Nephron (organoid): Measurements from ENCODE around the gene HEATR5A.
"Not testable (repeated sequence)": the region's sequence is repeated elsewhere in the genome, so short reads cannot be mapped to it uniquely, and the experiment has no call there.

Source experiments
- H3K27ac Mint-ChIP-seq, 3 experiments: 2 replicates each; pipeline ENCODE4 v1.8.0; 2020; ENCODE audit warnings: mixed read lengths in 3 of 3, mild to moderate bottlenecking in 2 of 3, moderate library complexity in 1 of 3
- H3K27me3 Mint-ChIP-seq: 2 replicates; pipeline ENCODE4 v1.8.0; 2021; ENCODE audit warnings: low read depth, mild to moderate bottlenecking, moderate library complexity, mixed read lengths
- H3K36me3 Mint-ChIP-seq: 2 replicates; pipeline ENCODE4 v1.8.0; 2020; ENCODE audit warnings: low read depth, mixed read lengths
- H3K4me1 Mint-ChIP-seq: 2 replicates; pipeline ENCODE4 v1.8.0; 2020; ENCODE audit warnings: mixed read lengths
- H3K4me3 Mint-ChIP-seq, 3 experiments: 2 replicates each; pipeline ENCODE4 v1.8.0; 2020; ENCODE audit warnings: mild to moderate bottlenecking in 3 of 3, mixed read lengths in 3 of 3, moderate library complexity in 2 of 3
- H3K9me3 Mint-ChIP-seq: 2 replicates; pipeline ENCODE4 v1.8.0; 2020; ENCODE audit warnings: mixed read lengths
- TF ChIP-seq, protein P1 (sequence below), 3 experiments: fragments of 200-600 bp; sonication (generic); IDR thresholded peaks; one replicate each; pipeline ENCODE4 v1.5.0; 2021; ENCODE audit warnings: antibody characterized with exemption in 3 of 3; ENCODE audit not compliant: unreplicated experiment in 3 of 3

The HEATR5A gene

GRCh38 chr14:31380106-31380505 lies 40.2 kb downstream of the HEATR5A start:
- Mint-ChIP-seq H3K27ac (no peak overlapping the region), H3K4me3 (no peak overlapping the region), H3K9me3 (no peaks in the 10 kb centered on the region), H3K36me3 (peaks cover 27% of the 10 kb centered on the region), H3K4me1 (no peaks in the 10 kb centered on the region), H3K27me3 (no peaks in the 10 kb centered on the region)
- TF ChIP-seq, protein P1, sequence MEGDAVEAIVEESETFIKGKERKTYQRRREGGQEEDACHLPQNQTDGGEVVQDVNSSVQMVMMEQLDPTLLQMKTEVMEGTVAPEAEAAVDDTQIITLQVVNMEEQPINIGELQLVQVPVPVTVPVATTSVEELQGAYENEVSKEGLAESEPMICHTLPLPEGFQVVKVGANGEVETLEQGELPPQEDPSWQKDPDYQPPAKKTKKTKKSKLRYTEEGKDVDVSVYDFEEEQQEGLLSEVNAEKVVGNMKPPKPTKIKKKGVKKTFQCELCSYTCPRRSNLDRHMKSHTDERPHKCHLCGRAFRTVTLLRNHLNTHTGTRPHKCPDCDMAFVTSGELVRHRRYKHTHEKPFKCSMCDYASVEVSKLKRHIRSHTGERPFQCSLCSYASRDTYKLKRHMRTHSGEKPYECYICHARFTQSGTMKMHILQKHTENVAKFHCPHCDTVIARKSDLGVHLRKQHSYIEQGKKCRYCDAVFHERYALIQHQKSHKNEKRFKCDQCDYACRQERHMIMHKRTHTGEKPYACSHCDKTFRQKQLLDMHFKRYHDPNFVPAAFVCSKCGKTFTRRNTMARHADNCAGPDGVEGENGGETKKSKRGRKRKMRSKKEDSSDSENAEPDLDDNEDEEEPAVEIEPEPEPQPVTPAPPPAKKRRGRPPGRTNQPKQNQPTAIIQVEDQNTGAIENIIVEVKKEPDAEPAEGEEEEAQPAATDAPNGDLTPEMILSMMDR (IDR thresholded peaks at IDR 0.05; ENCODE audit: unreplicated experiment in 3 of 3), result no peak

DNA sequence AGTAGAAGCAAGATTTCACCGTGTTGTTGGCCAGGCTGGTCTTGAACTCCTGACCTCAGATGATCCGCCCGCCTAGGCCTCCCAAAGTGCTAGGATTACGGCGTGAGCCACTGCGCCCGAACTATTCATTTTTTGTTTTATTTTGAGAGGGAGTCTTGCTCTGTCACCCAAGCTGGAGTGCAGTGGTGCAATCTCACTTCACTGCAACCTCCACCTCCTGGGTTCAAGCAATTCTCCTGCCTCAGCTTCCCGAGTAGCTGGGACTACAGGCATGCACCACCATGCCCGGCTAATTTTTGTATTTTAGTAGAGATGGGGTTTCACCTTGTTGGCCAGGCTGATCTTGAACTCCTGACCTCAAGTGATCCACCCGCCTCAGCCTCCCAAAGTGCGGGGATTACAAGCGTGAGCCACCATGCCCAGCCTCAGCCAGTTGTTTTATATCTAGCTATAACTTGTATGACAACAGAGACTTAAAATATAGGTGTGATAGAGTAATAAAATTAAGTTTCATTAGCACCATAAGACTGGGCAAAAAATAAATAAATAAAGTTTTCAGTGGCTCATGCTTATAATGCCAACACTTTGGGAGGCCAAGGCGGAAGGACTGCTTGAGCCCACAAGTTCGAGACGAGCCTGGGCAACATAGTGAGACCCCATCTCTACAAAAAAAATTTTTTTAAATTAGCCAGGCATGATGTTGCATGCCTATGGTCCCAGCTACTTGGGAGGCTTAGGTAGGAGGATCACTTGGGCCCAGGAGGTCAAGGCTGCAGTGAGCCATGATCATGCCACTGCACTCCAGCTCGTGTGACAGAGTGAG lies 41.0 kb downstream of the HEATR5A start:
- H3K27me3 Mint-ChIP-seq, H3K27ac Mint-ChIP-seq, H3K4me1 Mint-ChIP-seq, H3K4me3 Mint-ChIP-seq, H3K9me3 Mint-ChIP-seq: not testable (repeated sequence)
- H3K36me3 Mint-ChIP-seq, result peaks cover 29% of the 10 kb centered on the region

- Mint-ChIP-seq H3K9me3 (no peaks in the 10 kb centered on the region), H3K27ac (no peak overlapping the region), H3K4me3 (no peak overlapping the region)
These were observed 42.9 kb downstream of the HEATR5A start for GRCh38 chr14:31377433-31377832.

GRCh38 chr14:31371646-31372045 lies 48.7 kb downstream of the HEATR5A start:
- no peaks in the 10 kb centered on the region for H3K9me3 Mint-ChIP-seq
- no peaks in the 10 kb centered on the region for H3K27me3 Mint-ChIP-seq
- H3K36me3 Mint-ChIP-seq, result peaks cover 55% of the 10 kb centered on the region
- H3K4me3 Mint-ChIP-seq, result no peak overlapping the region
- TF ChIP-seq, protein P1 (IDR thresholded peaks at IDR 0.05; ENCODE audit: unreplicated experiment in 3 of 3), result no peak
- H3K4me1 Mint-ChIP-seq, result no peaks in the 10 kb centered on the region
- no peak overlapping the region for H3K27ac Mint-ChIP-seq

More at GRCh38 chr14:31377433-31377832, 42.9 kb downstream of the HEATR5A start:
- H3K27me3 Mint-ChIP-seq, result no peaks in the 10 kb centered on the region
- TF ChIP-seq, protein P1 (IDR thresholded peaks at IDR 0.05; ENCODE audit: unreplicated experiment in 3 of 3), result no peak
- peaks cover 36% of the 10 kb centered on the region for H3K36me3 Mint-ChIP-seq
- H3K4me1 Mint-ChIP-seq, result no peaks in the 10 kb centered on the region

GRCh38 chr14:31363331-31364073 lies 56.8 kb downstream of the HEATR5A start:
- TF ChIP-seq, protein P1 (IDR thresholded peaks at IDR 0.05; ENCODE audit: unreplicated experiment in 3 of 3), result no peak
- Mint-ChIP-seq H3K27ac (no peak overlapping the region), H3K9me3 (no peaks in the 10 kb centered on the region), H3K36me3 (peaks cover 34% of the 10 kb centered on the region), H3K4me3 (no peak overlapping the region), H3K4me1 (no peaks in the 10 kb centered on the region), H3K27me3 (no peaks in the 10 kb centered on the region)

DNA sequence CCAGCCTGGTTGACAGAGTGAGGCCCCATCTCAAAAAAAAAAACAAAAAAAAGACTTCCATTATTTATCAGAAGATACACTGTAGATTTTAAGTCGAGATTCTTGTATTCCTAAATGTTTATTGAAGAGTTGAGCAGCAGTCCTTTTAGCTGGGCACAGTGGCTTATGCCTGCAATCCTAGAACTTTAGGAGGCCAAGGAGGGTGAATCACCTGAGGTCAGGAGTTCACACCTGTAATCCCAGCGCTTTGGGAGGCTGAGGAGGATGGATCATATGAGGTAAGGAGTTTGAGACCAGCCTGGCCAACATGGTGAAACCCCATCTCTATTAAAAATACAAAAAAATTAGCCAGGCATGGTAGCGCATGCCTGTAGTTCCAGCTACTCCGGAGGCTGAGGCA lies 57.6 kb downstream of the HEATR5A start:
- no peak overlapping the region for H3K27ac Mint-ChIP-seq
- TF ChIP-seq, protein P1 (IDR thresholded peaks at IDR 0.05; ENCODE audit: unreplicated experiment in 3 of 3), result no peak
- no peaks in the 10 kb centered on the region for H3K27me3 Mint-ChIP-seq
- H3K36me3 Mint-ChIP-seq, result peaks cover 29% of the 10 kb centered on the region
- no peak overlapping the region for H3K4me3 Mint-ChIP-seq
- no peaks in the 10 kb centered on the region for H3K9me3 Mint-ChIP-seq
- no peaks in the 10 kb centered on the region for H3K4me1 Mint-ChIP-seq

GRCh38 chr14:31361761-31362160 lies 58.6 kb downstream of the HEATR5A start:
- not testable (repeated sequence) for H3K27me3 Mint-ChIP-seq, H3K9me3 Mint-ChIP-seq, H3K27ac Mint-ChIP-seq, H3K4me1 Mint-ChIP-seq, H3K4me3 Mint-ChIP-seq
- peaks cover 23% of the 10 kb centered on the region for H3K36me3 Mint-ChIP-seq
